NCI-H1105 (cell line): ENCODE data around the gene SLC24A3.

ENCODE experiments used
- DNase-seq: peaks from one replicate; lab custom pipeline; 2025; lab: John Stamatoyannopoulos, UW

SLC24A3 gene

GRCh38 chr20:19502169-19502568, 289.7 kb downstream of the SLC24A3 start:
- DNase-seq: no peak

DNA sequence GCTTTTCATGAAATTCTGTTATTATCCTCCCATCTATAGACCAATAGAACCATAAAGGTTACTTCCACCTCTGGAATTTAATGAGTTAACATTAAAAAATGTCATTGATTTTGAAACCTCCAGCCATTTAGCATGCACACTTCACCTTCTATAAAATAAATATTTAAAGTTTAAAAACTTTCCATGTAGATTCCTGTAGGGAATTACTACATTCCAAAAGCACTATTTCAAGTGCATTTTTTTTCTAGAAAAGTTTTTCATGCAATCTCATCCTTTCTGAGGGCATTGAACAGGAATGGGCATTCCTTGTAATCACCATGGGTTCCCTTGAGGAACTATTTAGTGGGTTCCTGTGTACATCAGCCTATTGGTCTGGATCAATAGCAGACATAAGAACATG, 291.8 kb downstream of the SLC24A3 start:
- no peak for DNase-seq

DNA sequence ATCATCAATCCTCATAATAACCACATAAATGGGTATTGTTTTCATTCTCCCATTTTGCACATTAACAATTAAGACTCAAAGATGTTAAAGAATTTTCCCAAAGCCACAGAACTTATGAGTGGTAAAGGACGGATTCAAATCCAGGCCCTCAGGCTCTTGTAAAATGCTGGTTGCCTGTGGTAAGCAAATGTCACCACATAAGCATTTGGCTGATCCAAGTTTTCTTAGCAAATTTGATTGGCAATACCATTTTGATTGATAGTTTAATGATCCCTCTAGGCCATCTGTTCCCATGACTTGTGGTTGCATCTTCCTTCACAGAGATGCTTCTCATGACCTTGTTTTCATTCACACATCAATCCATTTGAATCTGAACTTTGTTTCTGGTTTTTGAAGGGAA, 293.6 kb downstream of the SLC24A3 start:
- no peak for DNase-seq

DNA sequence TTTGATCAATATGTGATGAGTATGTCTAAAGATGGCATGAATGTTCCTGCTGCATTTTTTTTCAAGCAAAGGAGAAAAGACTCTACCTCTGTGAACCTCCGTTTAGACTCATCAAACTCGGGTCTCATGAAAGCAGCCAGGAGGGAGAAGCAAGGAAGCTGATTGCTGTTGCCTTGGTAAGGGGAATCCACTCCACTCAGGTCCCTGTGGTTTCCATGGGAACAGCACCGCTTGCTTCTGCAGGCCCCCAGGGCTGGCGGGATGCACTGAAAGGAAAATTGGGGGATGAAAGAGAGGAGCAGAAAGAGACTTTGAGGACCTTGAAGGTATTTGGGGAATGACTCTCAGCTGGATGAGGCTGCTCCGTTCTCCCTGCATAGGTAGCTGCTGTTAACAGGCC, 296.0 kb downstream of the SLC24A3 start:
- DNase-seq: no peak

GRCh38 chr20:19510611-19511010, 298.2 kb downstream of the SLC24A3 start:
- DNase-seq: no peak

GRCh38 chr20:19511931-19512330, 299.5 kb downstream of the SLC24A3 start:
- no peak for DNase-seq

- no peak for DNase-seq
Measured at GRCh38 chr20:19512886-19513677, 300.6 kb downstream of the SLC24A3 start.

- DNase-seq: no peak
Measured at GRCh38 chr20:19515074-19515473, 302.6 kb downstream of the SLC24A3 start.

DNA sequence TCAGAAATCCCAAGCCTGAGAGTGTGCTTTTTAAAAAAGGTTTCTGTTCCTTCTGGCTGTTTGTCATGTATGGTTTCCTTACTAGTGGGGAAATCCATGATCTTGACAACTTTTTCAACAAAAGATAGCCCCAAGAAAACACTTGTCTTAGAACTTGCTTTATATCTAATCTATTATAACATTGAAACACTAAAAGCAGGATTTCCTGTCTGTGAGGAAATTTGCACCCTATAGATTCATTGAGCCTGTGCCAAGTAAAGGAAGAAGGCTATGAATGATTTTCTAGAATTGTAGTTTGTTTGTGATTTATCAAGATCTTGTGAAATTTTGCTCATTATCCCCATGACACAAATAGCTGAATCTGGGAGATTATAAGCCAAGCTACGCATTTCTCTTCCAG, 307.0 kb downstream of the SLC24A3 start:
- DNase-seq: no peak

DNA sequence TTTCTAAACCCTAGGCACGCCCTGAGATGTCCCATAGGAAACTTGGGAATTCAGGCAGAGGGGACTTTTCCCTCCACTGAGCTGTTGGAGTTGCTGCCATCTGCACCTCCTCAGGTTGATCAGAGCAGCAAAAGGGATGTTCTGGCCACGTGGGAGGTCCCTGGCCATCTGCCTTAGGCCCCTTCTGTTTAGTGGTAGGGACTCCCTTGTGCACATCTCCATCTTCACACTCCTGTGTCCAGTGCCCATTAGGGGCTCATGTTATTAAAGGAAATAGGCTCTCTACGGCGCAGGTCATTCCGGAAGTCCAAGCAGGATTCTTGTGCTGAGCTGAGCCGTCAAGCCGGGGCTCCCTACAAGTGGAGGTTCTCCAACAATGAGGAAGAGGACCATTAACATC, 307.8 kb downstream of the SLC24A3 start:
- no peak for DNase-seq

DNA sequence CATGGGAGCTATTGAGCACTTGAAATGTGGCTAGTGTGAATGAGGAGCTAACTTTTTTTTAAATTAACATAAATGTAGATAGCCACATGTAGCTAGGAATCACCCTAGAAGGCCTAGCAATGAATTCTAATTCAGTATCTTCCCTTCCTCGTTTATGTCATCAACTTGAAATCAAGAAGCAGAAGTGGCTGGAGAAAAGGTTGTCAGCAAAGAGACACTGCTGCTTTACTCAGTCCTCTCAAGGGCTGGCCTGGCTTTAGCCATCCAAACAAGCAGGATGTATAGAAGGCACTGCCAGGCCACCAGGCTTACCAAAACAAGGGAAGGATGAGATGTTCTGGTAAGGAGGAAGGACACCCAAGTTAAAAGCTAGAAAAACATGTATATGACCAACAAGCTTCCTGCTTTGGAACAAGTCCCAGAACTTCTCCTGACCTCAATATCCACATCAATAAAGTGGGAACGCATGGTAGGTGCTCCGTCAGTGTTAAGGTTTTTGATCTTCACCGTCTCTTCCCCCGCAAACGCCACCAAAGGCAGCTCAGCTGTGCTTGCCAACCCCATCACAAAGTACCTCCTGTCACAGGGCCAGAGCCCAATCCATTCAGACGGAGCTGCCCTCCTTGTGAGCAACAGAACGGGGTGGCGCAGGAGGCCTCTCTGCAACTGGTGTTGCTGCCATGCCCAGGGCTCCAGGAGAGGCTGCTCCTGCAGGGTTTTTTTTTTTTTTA, 309.8 kb downstream of the SLC24A3 start:
- no peak for DNase-seq

DNA sequence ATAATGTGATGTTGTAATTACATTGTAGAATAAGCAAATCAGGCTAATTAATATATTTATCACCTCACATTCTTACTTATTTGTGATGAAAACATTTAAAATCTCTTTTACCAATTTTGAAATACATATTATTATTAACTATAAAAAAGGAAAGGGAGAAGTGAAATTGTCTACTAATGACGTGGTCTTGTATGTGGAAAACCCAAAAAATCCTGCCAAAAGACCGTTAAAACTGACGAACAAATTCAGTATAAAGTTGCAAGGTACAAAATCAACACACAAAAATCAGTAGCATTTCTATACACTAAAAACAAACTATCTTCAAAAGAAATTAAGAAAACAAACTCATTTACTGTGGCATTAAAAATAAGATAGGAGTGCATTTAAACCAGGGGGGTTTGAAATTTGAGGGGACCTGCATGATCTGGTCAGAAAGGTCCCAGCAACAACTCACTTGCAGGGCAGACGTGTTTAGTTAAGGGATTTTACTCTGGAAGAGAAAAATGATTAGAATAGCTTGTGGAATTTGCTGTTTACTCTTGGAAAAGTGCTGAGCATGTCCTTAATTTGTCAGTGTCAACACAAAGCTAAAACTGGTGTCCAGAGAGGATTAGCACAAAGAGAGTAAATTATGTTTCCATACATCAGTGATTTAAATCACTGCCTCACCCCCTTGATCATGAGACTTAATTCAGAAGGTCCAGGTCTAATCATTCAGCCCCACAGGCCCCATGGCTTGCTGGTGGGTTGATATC, 310.6 kb downstream of the SLC24A3 start:
- DNase-seq: no peak

DNA sequence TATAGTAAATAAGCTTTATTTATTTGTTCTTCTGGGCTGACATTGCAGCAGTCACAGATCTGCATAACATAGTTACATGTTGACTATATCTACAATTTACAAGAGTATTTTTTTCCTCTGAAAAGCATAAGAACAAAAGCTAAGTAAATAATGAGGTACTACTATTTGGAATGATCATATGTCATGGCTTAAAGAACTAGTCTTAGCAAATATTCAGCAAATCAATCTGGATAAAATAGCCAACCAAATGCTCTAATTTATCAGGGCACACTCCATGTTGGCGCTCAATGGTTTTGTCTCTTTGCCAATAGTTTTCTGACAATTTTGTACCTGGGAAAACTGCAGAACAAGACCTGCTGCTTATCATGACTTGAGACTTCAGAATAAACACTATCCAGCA, 312.2 kb downstream of the SLC24A3 start:
- no peak for DNase-seq

DNA sequence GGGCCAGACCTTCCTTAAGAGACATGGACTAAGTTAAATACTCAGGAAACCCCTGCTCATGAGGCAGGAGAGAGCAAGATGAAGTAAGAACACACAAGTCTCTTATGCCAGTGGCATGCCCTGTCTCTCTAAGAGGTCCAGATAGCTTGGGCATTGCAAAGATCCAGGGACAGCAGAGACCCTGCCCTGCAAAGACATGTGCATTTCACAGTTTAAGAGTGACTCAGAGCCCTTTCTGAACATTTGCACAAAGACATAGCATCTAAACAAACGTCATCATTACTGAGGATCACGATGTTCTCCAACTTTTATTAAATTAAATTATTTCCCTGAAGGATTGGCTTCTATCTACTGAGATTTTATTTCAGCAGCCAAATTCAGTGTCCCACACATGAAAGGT, 315.1 kb downstream of the SLC24A3 start:
- DNase-seq: no peak

DNA sequence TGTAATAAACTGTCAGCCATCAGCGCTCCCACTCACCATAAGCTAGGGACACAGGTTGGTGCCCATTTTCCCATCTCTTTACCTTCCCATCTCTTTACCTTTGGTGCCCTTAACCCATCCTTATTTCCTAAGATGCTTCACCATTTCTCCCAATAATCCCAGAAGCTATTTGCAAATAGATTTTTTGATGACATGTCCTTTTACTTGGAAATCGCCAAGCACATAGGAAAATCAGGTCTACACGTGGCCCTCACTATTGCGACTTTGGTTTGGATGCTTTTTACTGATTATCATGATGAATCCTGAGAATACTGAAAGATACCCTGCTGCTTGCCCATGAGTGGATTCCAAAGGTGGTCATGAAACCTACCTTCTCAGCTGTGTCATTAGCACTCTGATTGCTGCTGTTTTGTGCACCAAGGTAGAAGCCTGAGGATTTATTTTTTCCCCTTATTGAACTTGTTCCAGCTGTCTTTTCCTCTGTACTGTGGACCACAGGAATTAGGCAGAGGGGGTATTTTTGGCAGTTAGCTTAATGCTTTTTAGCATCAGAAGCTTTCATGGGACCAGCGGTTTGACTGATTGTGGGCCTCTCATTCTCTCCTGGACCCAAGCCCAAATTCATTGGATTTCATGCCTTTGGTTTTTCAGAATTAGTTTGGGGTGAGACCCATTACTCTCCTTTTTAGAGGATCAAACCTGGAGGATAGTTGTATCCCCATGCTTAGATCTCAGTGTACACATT, 316.0 kb downstream of the SLC24A3 start:
- no peak for DNase-seq

GRCh38 chr20:19530006-19530405, 317.6 kb downstream of the SLC24A3 start:
- DNase-seq: no peak

- DNase-seq: no peak
Measured at GRCh38 chr20:19531446-19531845, 319.0 kb downstream of the SLC24A3 start.

DNA sequence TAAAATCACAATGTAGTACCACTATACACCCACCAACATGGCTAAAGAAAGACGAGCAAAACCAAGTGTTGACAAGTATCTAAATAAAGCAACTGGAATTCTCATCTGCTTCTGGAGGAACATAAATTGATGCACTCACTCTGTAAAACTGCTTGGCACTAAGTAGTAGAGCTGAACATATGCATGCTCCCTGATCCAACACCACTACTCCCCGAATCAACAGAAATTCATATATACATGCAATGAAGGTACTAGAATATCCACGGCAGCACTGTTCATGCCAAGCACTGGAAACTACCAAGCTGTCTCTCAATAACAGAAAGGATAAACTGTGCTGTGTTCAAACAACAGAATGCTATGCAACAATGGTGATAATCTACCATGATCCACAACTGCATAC, 326.1 kb downstream of the SLC24A3 start:
- DNase-seq: no peak

DNA sequence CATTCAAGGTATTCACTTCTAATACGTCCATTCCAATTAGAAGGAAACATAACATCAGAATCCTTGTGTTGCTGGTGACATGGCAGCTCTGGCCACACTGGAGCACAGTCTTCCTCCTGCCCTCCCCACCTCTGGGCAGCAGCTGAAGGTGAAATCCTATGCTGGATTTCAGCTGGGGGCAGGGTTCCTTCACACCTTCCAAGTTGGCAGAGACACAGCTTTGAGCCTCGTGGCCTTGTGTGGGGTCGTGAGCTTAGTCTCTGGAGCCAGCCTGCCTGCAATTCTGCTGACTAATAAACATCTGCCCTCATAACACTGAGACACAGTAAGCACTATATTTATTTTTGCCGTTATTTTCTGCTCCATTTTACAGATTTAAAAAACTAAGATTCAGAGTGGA, 326.7 kb downstream of the SLC24A3 start:
- DNase-seq: no peak

DNA sequence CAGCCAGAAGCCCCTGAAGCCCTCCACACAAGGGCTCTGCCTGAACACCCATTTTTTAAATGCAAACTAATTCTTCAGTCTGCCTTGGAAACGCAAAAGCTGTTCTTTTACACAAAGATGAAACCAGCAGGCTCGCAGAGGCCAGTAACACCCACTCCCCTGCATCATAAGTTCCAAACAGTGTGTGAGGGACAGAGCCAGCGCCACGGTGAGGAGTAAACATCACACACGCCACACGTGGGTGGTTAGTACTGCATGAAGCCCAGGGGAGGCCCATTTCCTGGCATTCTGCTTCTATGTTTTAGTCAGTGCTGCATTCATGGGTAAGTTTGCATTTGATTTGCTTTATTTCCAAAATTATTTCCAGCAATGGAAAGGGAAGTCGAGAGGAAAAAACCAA, 327.9 kb downstream of the SLC24A3 start:
- no peak for DNase-seq

DNA sequence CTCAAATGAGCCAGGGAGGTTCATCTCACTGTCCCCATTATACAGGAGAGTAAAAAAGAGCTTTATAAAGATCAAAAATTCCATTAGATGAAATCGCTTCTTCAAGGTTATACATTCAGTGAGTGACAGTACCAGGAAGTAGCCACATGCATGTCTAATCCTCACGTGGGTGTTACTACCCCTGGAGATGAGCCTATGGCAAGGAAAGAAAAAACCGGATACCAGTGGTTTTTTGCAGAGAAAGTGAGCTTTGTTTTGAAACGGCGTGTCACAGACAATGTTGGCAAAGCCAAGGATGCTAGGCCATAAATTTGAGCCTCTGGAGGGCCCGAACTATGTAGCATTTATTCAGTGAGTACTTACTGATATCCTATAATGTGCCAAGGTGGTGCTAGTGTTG, 330.7 kb downstream of the SLC24A3 start:
- DNase-seq: no peak

DNA sequence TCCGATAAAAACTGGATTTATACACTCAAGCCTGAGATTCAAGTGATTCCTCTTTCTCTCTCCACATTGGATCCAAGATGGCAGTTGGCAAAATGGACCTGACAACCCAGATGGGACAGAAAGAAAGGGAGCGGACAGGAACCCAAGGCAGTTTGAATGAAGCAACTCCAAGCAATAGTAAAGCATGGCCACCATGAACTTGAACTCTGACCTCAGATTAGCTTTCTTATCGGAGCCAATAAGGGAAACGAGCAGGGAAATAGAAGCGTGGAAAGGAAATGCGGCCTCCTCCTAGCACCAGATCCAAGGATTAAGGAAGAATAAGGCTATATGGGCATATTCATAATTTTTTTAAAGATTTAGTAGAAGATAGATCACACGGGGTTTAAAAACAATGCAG, 332.2 kb downstream of the SLC24A3 start:
- DNase-seq: no peak
